ENCODE results near the gene SPATA19.
"Not testable (repeated sequence)": the region's sequence is repeated elsewhere in the genome, so short reads cannot be mapped to it uniquely, and the experiment has no call there.

Gene SPATA19

GRCh38 chr11:133845413-133845812 is at the start of gene SPATA19:
SPATA19 (minus strand) TSS chr11:133845513; CDS start chr11:133845446, 67 bp downstream.
- DNase-seq (ENCODE audit: low read depth), result no peak

GRCh38 chr11:133895061-133895479 is 49.8 kb upstream of the SPATA19 start:
- DNase-seq (ENCODE audit: low read depth), result no peak

- DNase-seq (ENCODE audit: low read depth), result no peak
Measured at GRCh38 chr11:133893381-133893780, 48.1 kb upstream of the SPATA19 start.

- no peak for DNase-seq (ENCODE audit: low read depth)
Measured at GRCh38 chr11:133892584-133893380, 47.5 kb upstream of the SPATA19 start.

GRCh38 chr11:133892126-133892525 is 46.8 kb upstream of the SPATA19 start:
- no peak for DNase-seq (ENCODE audit: low read depth)

GRCh38 chr11:133889893-133890292 is 44.6 kb upstream of the SPATA19 start:
- no peak for DNase-seq (ENCODE audit: low read depth)

GRCh38 chr11:133889188-133889587 is 43.9 kb upstream of the SPATA19 start:
- no peak for DNase-seq (ENCODE audit: low read depth)

GRCh38 chr11:133887692-133888332 is 42.5 kb upstream of the SPATA19 start:
- no peak for DNase-seq (ENCODE audit: low read depth)

- no peak for DNase-seq (ENCODE audit: low read depth)
Measured at GRCh38 chr11:133886029-133886428, 40.7 kb upstream of the SPATA19 start.

- no peak for DNase-seq (ENCODE audit: low read depth)
Measured at GRCh38 chr11:133872160-133872559, 26.8 kb upstream of the SPATA19 start.

- DNase-seq (ENCODE audit: low read depth), result no peak
Measured at GRCh38 chr11:133867456-133867855, 22.1 kb upstream of the SPATA19 start.

- DNase-seq (ENCODE audit: low read depth), result no peak
Measured at GRCh38 chr11:133865466-133865865, 20.2 kb upstream of the SPATA19 start.

GRCh38 chr11:133864756-133865155 is 19.4 kb upstream of the SPATA19 start:
- no peak for DNase-seq (ENCODE audit: low read depth)

GRCh38 chr11:133860151-133860550 is 14.8 kb upstream of the SPATA19 start:
- no peak for DNase-seq (ENCODE audit: low read depth)

- DNase-seq (ENCODE audit: low read depth), result not testable (repeated sequence)
Measured at GRCh38 chr11:133854330-133854960, 9.1 kb upstream of the SPATA19 start.

- no peak for DNase-seq (ENCODE audit: low read depth)
Measured at GRCh38 chr11:133844217-133844616, 1.1 kb downstream of the SPATA19 start.

- no peak for DNase-seq (ENCODE audit: low read depth)
Measured at GRCh38 chr11:133843454-133843987, 1.8 kb downstream of the SPATA19 start.

- DNase-seq (ENCODE audit: low read depth), result no peak
Measured at GRCh38 chr11:133842730-133843129, 2.6 kb downstream of the SPATA19 start.

- DNase-seq (ENCODE audit: low read depth), result no peak
Measured at GRCh38 chr11:133842053-133842452, 3.3 kb downstream of the SPATA19 start.

GRCh38 chr11:133841279-133842043 is 3.9 kb downstream of the SPATA19 start:
- no peak for DNase-seq (ENCODE audit: low read depth)

GRCh38 chr11:133840479-133840941 is 4.8 kb downstream of the SPATA19 start:
- DNase-seq (ENCODE audit: low read depth), result no peak
